CD14-positive monocyte (primary cell): ENCODE results near the gene CHD1. TPM values are rescaled to one million over a fixed set of nuclear protein-coding genes. Genes with fewer than 3 reads are reported as not detected.
A peak's percentile ranks its signal among the peaks of the same experiment; 100 is the strongest.

Experiments
- DNase-seq, 3 donors: peaks; one replicate each; pipeline ENCODE4 v3.0.0-alpha.2; 2011 to 2022
- H2AFZ ChIP-seq: 2 replicates; pipeline ENCODE4 v1.6.0; 2012; ENCODE audit warnings: mild to moderate bottlenecking, low read depth, low read length, inconsistent platforms; ENCODE audit not compliant: insufficient read depth, poor library complexity, severe bottlenecking
- H3K27ac ChIP-seq, 2 donors: 1 replicate in 1 of 2; 2 replicates in 1 of 2; pipeline ENCODE4 v1.5.1; 2012 to 2013; ENCODE audit warnings: low read length in 2 of 2, control low read depth in 1 of 2, inconsistent platforms in 1 of 2, low read depth in 1 of 2, mild to moderate bottlenecking in 1 of 2
- H3K27me3 ChIP-seq, 2 donors: one replicate each; pipeline versions ENCODE4 v1.6.0 to v1.6.1; 2011 to 2013; ENCODE audit warnings: low read length in 2 of 2; ENCODE audit not compliant: control insufficient read depth in 2 of 2, insufficient read depth in 2 of 2
- H3K36me3 ChIP-seq, 2 donors: replicated peaks in 1 of 2; 1 replicate in 1 of 2; 2 replicates in 1 of 2; pipeline versions ENCODE4 v1.5.1 to v1.6.1; 2012 to 2013; ENCODE audit warnings: low read length in 2 of 2, control low read depth in 1 of 2, inconsistent platforms in 1 of 2, mild to moderate bottlenecking in 1 of 2; ENCODE audit not compliant: insufficient read depth in 2 of 2, control insufficient read depth in 1 of 2
- H3K4me1 ChIP-seq, 2 donors: 1 replicate in 1 of 2; 2 replicates in 1 of 2; pipeline versions ENCODE4 v1.5.1 to v1.6.1; 2012 to 2013; ENCODE audit warnings: low read length in 2 of 2, control low read depth in 1 of 2, inconsistent platforms in 1 of 2, mild to moderate bottlenecking in 1 of 2, moderate library complexity in 1 of 2; ENCODE audit not compliant: insufficient read depth in 2 of 2, control insufficient read depth in 1 of 2
- H3K4me2 ChIP-seq: replicated peaks from 2 replicates; pipeline ENCODE3; 2012; ENCODE audit warnings: low read length, moderate library complexity, mild to moderate bottlenecking; ENCODE audit not compliant: poor library complexity, severe bottlenecking; ENCODE audit errors: extremely low read depth
- H3K4me3 ChIP-seq, 3 experiments: fragments of 200-600 bp in 1 of 3; sonication (generic) in 1 of 3; replicated peaks in 1 of 3; 1 replicate in 2 of 3; 2 replicates in 1 of 3; pipeline ENCODE4 v1.5.1; 2011 to 2013; ENCODE audit warnings: low read length in 3 of 3, mild to moderate bottlenecking in 3 of 3, control low read depth in 2 of 3, low read depth in 2 of 3, inconsistent platforms in 1 of 3, moderate library complexity in 1 of 3
- H3K79me2 ChIP-seq: 2 replicates; pipeline ENCODE4 v1.6.0; 2012; ENCODE audit warnings: mild to moderate bottlenecking, control low read depth, inconsistent platforms, low read length, moderate library complexity; ENCODE audit not compliant: insufficient read depth
- H3K9ac ChIP-seq: 2 replicates; pipeline ENCODE4 v1.6.0; 2017; ENCODE audit warnings: low read length, mild to moderate bottlenecking; ENCODE audit not compliant: insufficient read depth, poor library complexity, severe bottlenecking
- H3K9me3 ChIP-seq, 2 donors: replicated peaks in 1 of 2; 1 replicate in 1 of 2; 2 replicates in 1 of 2; pipeline versions ENCODE4 v1.5.1 to v1.6.1; 2012 to 2013; ENCODE audit warnings: low read length in 2 of 2, control low read depth in 1 of 2; ENCODE audit not compliant: control insufficient read depth in 1 of 2, insufficient read depth in 1 of 2
- H4K20me1 ChIP-seq: 2 replicates; pipeline ENCODE4 v1.6.0; 2012; ENCODE audit warnings: mild to moderate bottlenecking, low read length, control low read depth, moderate library complexity; ENCODE audit not compliant: insufficient read depth
- H3K27ac Mint-ChIP-seq, 7 donors: one replicate each; pipeline ENCODE4 v1.8.0; 2020; ENCODE audit warnings: mild to moderate bottlenecking in 7 of 7, mixed read lengths in 7 of 7, moderate library complexity in 6 of 7, inconsistent platforms in 2 of 7
- H3K27me3 Mint-ChIP-seq, 3 donors: one replicate each; pipeline ENCODE4 v1.8.0; 2021 to 2022; ENCODE audit warnings: low read depth in 3 of 3, mild to moderate bottlenecking in 3 of 3, mixed read lengths in 3 of 3, moderate library complexity in 3 of 3, inconsistent platforms in 1 of 3
- H3K36me3 Mint-ChIP-seq, 2 donors: one replicate each; pipeline ENCODE4 v1.8.0; 2020; ENCODE audit warnings: mixed read lengths in 2 of 2, inconsistent platforms in 1 of 2, mild to moderate bottlenecking in 1 of 2
- H3K4me1 Mint-ChIP-seq: one replicate; pipeline ENCODE4 v1.8.0; 2020; ENCODE audit warnings: mild to moderate bottlenecking, mixed read lengths
- H3K4me3 Mint-ChIP-seq, 2 donors: one replicate each; pipeline ENCODE4 v1.8.0; 2020; ENCODE audit warnings: mild to moderate bottlenecking in 2 of 2, mixed read lengths in 2 of 2, moderate library complexity in 1 of 2
- H3K9me3 Mint-ChIP-seq, 7 donors: one replicate each; pipeline ENCODE4 v1.8.0; 2020 to 2022; ENCODE audit warnings: mixed read lengths in 7 of 7, mild to moderate bottlenecking in 6 of 7, moderate library complexity in 6 of 7, inconsistent platforms in 2 of 7
- CTCF ChIP-seq: fragments of 200-600 bp; IDR thresholded peaks from one replicate; pipeline ENCODE4 v1.8.0; 2022; ENCODE audit warnings: antibody characterized with exemption, mild to moderate bottlenecking
- WGBS: methylation state at CpG from one replicate; pipeline ENCODE4 v1.1.5; 2013; ENCODE audit warnings: missing lambda C conversion rate; ENCODE audit not compliant: insufficient coverage; 5-methylcytosine and 5-hydroxymethylcytosine counted together
- intact Hi-C, 2 donors: fragments of 100-400 bp; cut with micrococcal nuclease; formaldehyde crosslinking; loops; one replicate each; pipeline versions ENCODE4 v1.15.0 to v1.15.1; 2023
- polyA plus RNA-seq, 3 donors: library from polyadenylated mRNA; depleted of rRNA in 1 of 3; unstranded in 2 of 3; stranded (reverse) in 1 of 3; fragments of 300-500 nt in 2 of 3; fragments of >200 nt in 1 of 3; fragmentation: Illumina TruSeq in 2 of 3; gene quantifications; 1 replicate in 2 of 3; 2 replicates in 1 of 3; pipeline ENCODE4 v1.2.3, GENCODE V29; 2012 to 2021

Gene CHD1
- polyA plus RNA-seq, 3 donors: 3.1 to 45.7 (median 6.7) TPM

GRCh38 chr5:98927242-98927988 is 1.4 kb downstream of the CHD1 start:
- no peaks in the 10 kb centered on the region for H3K9me3 ChIP-seq
- Mint-ChIP-seq H3K36me3 (peaks cover 36 to 43% of the 10 kb centered on the region in 2 donors), H3K27me3 (no peaks in the 10 kb centered on the region), H3K9me3 (peaks cover 0 to 2% (median 0%) of the 10 kb centered on the region in 7 donors), H3K27ac (peak overlapping the region; percentile 93 to 100 (median 97)), H3K4me3 (peak overlapping the region; percentile 98 to 99), H3K4me1 (peaks cover 53% of the 10 kb centered on the region)
- peaks cover 87% of the 10 kb centered on the region for H3K79me2 ChIP-seq
- WGBS: 1% methylated on average over 8 of the region's 14 CpGs
- intact Hi-C loops: loop anchor here (5.0 kb wide), 2 partner anchors 95 to 105 kb away; no protein-coding TSS in a partner anchor
- no peak for TF ChIP-seq CTCF
- H3K27ac ChIP-seq: peak overlapping the region; percentile 100
- peaks cover 54% of the 10 kb centered on the region for H4K20me1 ChIP-seq
- peak overlapping the region; percentile 94 to 99 (median 95) for H3K4me3 ChIP-seq
- H3K9ac ChIP-seq: peak overlapping the region; percentile 99
- H3K4me1 ChIP-seq: peaks cover 37 to 58% of the 10 kb centered on the region in 2 donors
- DNase-seq: peak; percentile 50 to 76 (median 53)
- H3K4me2 ChIP-seq: peak overlapping the region; percentile 87
- H3K27me3 ChIP-seq: no peaks in the 10 kb centered on the region
- no peak overlapping the region for H2AFZ ChIP-seq
- H3K36me3 ChIP-seq: peaks cover 30 to 39% of the 10 kb centered on the region in 2 donors

- no peak for TF ChIP-seq CTCF
- peak overlapping the region in 1 of 2 donors; percentile 17 for H3K27ac ChIP-seq
- Mint-ChIP-seq H3K9me3 (no peaks in the 10 kb centered on the region), H3K4me3 (no peak overlapping the region), H3K27ac (peak overlapping the region in 5 of 7 donors; percentile 32 to 83 (median 54)), H3K36me3 (peaks cover 55 to 58% of the 10 kb centered on the region in 2 donors), H3K4me1 (peaks cover 40% of the 10 kb centered on the region), H3K27me3 (no peaks in the 10 kb centered on the region)
- no CpG with 5 or more reads among the region's 3 CpGs for WGBS
- intact Hi-C loops: no loop called here
- H2AFZ ChIP-seq: no peak overlapping the region
- no peak overlapping the region for H3K4me2 ChIP-seq
- peaks cover 58 to 73% of the 10 kb centered on the region in 2 donors for H3K36me3 ChIP-seq
- H3K27me3 ChIP-seq: no peaks in the 10 kb centered on the region
- no peak for DNase-seq
- H3K4me3 ChIP-seq: no peak overlapping the region
- peaks cover 89% of the 10 kb centered on the region for H4K20me1 ChIP-seq
- H3K9me3 ChIP-seq: no peaks in the 10 kb centered on the region
- H3K9ac ChIP-seq: no peak overlapping the region
- peaks cover 95% of the 10 kb centered on the region for H3K79me2 ChIP-seq
- peaks cover 14 to 32% of the 10 kb centered on the region in 2 donors for H3K4me1 ChIP-seq
Observed at GRCh38 chr5:98923966-98924365, 4.8 kb downstream of the CHD1 start.
